GM03348 (cell line): ENCODE data around the gene TIMM23B.
"Not testable (repeated sequence)": the region's sequence is repeated elsewhere in the genome, so short reads cannot be mapped to it uniquely, and the experiment has no call there.

Source experiments
- DNase-seq: peaks from one replicate; pipeline ENCODE4 v3.0.0; 2012; ENCODE audit warnings: low spot score

The TIMM23B gene

DNA sequence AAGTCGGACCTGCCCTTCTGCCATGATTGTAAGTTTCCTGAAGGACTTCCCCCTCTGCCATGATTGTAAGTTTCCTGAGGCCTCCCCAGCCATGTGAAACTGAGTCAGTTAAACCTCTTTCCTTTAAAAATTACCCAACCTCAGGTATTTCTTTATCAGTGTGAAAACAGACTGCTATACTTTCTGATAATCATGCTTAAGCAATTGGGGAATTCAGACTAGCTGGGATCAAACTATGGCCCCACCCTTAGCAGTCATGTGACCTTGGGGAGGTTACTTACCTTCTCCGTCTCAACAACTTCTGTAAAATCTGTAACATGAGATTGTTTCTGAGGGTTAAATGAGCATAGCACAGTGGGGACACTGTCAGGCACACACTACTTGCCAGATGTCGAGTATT, 45.4 kb downstream of the TIMM23B start:
- DNase-seq = not testable (repeated sequence)

DNA sequence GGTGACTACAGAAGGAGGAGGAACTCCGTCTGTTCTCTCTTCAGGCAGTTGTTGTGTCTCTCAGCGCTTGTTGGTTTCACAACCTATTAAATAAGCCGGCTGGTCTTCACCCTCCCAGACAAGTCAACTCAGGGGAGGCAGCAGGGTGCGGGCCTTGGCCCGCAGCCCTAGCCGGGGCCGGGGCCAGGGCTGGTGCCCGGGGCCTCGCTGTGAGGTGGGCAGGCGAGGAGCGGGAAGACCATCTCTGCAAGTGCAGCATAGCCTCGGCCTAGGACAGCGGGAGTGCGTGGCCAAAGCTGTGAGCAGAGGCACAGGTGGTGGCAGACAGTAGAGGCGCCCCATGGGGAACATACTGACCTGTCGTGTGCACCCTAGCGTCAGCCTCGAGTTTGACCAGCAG, 46.5 kb downstream of the TIMM23B start, which contains the start of gene AGAP6:
TSS of gene AGAP6 (plus strand) at position 31 of the 400 bp plus-strand sequence. CDS start at position 341, 310 bp downstream.
- DNase-seq = not testable (repeated sequence)

DNA sequence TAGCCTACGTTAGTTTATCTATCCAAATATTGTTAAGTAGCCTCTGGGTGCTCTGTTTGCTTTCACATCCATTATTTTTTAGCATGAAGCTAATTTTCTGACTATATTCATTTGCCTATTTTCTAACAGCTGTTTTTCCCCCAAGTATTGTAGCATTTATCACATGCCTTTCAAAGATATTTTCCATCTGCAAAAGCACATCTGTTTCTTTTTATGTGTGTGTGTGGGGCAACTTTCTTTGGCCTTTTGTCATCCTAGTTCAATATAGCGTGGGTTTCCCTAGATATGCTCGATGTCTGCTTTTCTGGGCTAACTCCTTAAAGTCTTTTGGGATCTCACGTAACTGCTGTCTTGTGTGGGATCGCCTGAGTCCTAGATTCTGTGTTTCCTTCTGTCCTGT, 53.5 kb downstream of the TIMM23B start:
- DNase-seq = not testable (repeated sequence)

DNA sequence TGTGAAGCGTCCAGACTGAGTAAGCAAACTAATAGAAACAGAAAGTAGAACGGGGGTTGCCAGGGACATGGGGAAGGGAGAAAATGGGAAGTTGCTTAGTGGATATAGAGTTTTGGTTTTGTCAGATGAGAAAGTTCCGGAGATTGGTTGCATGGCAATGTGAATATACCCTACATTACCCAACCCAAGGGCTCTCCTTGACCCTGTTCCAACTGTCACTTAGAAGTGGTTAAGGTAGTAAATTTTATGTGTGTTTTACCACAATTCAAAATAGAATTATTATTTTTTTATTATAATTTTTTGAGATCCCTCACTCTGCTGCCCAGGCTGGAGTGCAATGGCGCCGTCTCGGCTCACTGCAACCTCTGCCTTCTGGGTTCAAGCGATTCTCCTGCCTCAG, 72.2 kb downstream of the TIMM23B start:
- DNase-seq = not testable (repeated sequence)

DNA sequence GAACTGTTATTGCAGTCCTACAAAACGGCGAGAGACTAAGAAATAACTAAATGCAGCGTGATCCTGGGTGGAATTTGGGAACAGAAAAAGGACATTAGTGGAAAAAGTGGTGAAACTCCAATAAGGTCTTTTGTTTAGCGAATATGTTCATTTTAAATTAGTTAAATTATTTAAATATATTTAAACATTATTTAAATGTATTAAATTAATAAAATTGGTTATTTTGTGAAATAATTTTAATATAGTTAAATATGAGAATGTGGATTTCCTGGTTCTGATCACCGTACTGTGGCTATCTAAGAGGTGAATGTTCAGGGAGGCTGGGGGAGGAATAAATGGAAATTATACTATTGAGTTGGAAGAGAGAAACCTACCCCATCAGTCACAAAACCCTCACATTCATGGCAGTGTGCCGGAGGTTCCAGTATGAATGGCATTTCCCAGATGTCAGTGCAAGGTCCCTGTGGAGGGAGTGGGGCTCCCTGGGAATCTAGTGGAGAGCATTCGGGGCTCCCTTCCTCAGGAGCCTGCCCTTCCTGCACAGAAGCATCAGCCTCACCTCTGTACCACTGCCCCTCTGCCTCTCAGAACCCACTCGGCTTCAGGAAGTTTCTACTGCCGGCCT, 73.9 kb downstream of the TIMM23B start:
- DNase-seq = not testable (repeated sequence)

DNA sequence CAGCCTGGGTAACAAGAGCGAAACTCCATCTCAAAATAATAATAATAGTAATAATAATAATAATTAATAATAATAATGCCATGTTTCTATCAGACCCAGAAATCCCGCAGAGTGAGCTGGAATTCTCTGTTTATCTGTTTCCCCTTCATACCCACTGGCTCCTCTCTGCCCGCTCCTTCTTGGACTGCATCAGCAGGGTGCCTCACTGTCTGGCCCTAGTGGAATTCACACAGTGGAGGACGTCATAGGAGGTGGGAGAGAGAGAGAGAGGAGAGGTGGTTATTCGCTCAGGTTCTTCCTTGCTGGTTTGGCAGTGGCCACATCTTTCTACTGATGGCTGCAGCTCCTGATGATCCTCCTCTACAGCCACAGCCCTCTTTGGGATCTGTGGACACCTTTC, 75.1 kb downstream of the TIMM23B start:
- DNase-seq = not testable (repeated sequence)

DNA sequence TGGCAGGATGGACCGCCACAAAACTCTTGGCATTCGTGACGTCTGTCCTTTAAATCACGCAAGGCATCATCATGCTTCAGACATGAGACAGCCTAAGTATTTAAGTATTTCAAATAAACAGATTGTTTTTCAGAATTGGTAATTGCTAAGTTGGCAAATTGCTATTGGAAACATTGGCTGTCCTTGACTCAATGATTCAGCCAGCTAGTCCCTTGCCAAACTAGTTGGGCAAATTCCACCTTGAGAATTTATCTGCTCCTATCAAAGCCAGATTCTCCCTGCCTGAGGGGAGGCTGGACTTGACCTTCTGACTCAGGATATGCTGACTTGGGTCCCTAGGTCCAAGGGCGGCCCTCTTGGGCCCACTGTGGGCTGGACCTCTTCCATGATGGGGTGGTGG, 75.8 kb downstream of the TIMM23B start:
- DNase-seq = not testable (repeated sequence)

DNA sequence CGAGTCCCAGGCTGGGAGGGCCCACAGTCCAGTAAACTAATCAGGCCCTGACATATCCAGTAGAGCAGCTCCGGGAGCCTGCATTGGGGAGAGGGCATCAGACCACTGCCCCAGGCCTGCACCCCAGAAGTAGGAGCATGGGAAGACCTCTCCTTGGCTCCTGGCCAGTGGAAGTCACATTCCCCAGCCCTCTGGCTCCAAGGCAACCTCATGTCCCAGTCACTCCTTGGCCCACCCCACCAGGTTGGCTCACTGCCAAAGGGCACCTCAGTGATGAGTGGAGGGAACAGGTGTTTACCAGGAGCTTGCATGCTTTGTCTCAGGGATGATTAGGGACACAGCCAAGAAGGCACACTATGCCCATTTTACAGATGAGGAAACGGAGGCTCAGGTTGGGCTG, 77.4 kb downstream of the TIMM23B start:
- DNase-seq = not testable (repeated sequence)

DNA sequence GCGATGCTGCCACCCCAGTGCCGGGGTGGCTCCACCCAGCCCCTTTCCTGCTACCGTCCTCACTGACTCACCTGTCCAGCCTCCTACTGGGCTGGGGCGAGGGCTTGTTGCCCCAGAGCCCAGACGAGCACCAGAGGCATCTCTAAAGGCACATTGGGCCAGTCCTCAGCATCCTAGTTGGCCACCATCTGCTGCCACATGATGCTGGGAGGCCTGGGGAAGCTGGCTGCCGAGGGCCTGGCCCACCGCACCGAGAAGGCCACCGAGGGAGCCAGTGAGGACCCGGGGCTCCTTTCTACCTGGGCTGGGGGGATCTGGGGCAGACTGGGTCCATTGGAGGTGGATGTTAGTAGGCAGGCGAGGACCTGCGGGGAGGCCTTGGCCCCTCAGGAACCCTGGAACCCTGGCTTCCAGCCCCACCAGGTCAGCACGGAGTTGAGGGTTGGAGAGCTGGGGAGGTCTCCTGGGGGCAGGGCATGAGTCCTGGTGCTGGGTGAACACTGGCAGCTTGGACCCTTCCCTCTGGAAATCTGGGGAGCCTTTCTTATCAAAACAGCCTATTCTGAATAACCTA, 78.7 kb downstream of the TIMM23B start:
- DNase-seq = not testable (repeated sequence)

DNA sequence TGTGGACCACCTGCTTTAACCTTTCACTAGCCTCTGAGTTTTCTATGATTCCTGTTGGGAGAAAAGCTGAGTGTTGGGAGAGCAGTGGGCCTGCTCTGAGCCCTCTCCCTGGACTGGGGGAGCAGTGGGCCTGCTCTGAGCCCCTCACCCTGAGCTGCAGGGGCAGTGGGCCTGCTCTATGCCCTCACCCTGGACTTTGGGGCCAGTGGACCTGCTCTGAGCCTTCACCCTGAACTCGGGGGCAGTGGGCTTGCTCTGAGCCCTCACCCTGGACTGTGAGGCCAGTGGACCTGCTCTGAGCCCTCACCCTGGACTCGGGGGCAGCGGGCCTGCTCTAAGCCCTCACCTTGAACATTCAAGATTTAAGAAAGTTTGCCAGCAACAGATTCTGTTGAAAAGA, 79.8 kb downstream of the TIMM23B start:
- no peak for DNase-seq
